K562 (cell line): ENCODE results near the gene MARCKSL1. TPM values are rescaled to one million over a fixed set of nuclear protein-coding genes. Genes with fewer than 3 reads are reported as not detected.

Source experiments
- ATAC-seq: fragments of 200-7000 bp; cut with Tn5 transposase; 3 replicates; pipeline ENCODE4 v1.9.1; 2020; ENCODE audit warnings: moderate library complexity
- BruUV-seq: library from RNA; stranded (reverse); fragments of 400-500 nt; replicated peaks from 2 replicates; lab custom pipeline; 2021; lab: Mats Ljungman, UMichigan
- CTCF ChIA-PET: fragments of 300-600 bp; formaldehyde crosslinking; extraction: SDS; loops from one replicate; lab custom pipeline; 2021; ENCODE audit warnings: low intra/inter-chr PET ratio; lab: Yijun Ruan, JAX
- POLR2A ChIA-PET: fragments of 300-600, 350-650 bp; sonication (Branson Sonifier 250); formaldehyde crosslinking; extraction: SDS; loops from one replicate; lab custom pipeline; 2021; ENCODE audit warnings: antibody characterized with exemption, inconsistent platforms; lab: Yijun Ruan, JAX
- DNase-seq, 4 experiments: peaks; one replicate each; pipeline versions ENCODE4 v3.0.0 to v3.0.0-alpha.2; 2011 to 2018; ENCODE audit warnings: low spot score in 3 of 4, mixed read lengths in 3 of 4; ENCODE audit errors: extremely low read depth in 1 of 4
- FAIRE-seq: peaks from 2 replicates; lab custom pipeline; 2011; peaks lifted over from hg19 to GRCh38; lab: Jason Lieb, UNC
- H2AFZ ChIP-seq: 2 replicates; pipeline ENCODE4 v1.6.0; 2011; ENCODE audit warnings: low read depth, low read length, control low read depth, inconsistent platforms
- H3K27ac ChIP-seq: fragments of 200-600 bp; 3 replicates; pipeline ENCODE4 v1.8.0; 2011; ENCODE audit warnings: low read depth, mild to moderate bottlenecking, control low read depth, inconsistent platforms, low read length, moderate library complexity, mixed read lengths; ENCODE audit errors: extremely low read depth
- H3K27me3 ChIP-seq, 2 experiments: fragments of 300-600 bp in 1 of 2; 2 replicates in 1 of 2; 3 replicates in 1 of 2; pipeline versions ENCODE4 v1.6.0 to v1.8.0; 2011; ENCODE audit warnings: inconsistent platforms in 2 of 2, low read length in 2 of 2, mild to moderate bottlenecking in 1 of 2, mixed read lengths in 1 of 2, moderate library complexity in 1 of 2; ENCODE audit not compliant: control insufficient read depth in 2 of 2, insufficient read depth in 2 of 2
- H3K36me3 ChIP-seq: fragments of 300-600 bp; 3 replicates; pipeline ENCODE4 v1.8.0; 2011; ENCODE audit warnings: mild to moderate bottlenecking, low read length, inconsistent platforms; ENCODE audit not compliant: control insufficient read depth, insufficient read depth
- H3K4me1 ChIP-seq, 2 experiments: fragments of 200-600 bp in 1 of 2; replicated peaks in 1 of 2; 2 replicates in 1 of 2; 3 replicates in 1 of 2; pipeline versions ENCODE4 v1.5.1 to v1.8.0; 2011; ENCODE audit warnings: inconsistent platforms in 2 of 2, low read length in 2 of 2, mild to moderate bottlenecking in 1 of 2, mixed read lengths in 1 of 2, moderate library complexity in 1 of 2; ENCODE audit not compliant: control insufficient read depth in 2 of 2, insufficient read depth in 2 of 2
- H3K4me2 ChIP-seq: 2 replicates; pipeline ENCODE4 v1.6.1; 2011; ENCODE audit warnings: low read length, control low read depth, inconsistent platforms, mixed read lengths; ENCODE audit not compliant: insufficient read depth
- H3K4me3 ChIP-seq: fragments of 200-600 bp; sonication (generic), shearing (Covaris generic); 2 replicates; pipeline ENCODE4 v1.5.1; 2016; ENCODE audit warnings: control low read depth, inconsistent platforms
- H3K79me2 ChIP-seq: fragments of 200-600 bp; 3 replicates; pipeline ENCODE4 v1.8.0; 2011; ENCODE audit warnings: low read length, inconsistent platforms; ENCODE audit not compliant: control insufficient read depth, insufficient read depth
- H3K9ac ChIP-seq, 2 experiments: 2 replicates each; pipeline versions ENCODE4 v1.6.0 to v1.6.1; 2011; ENCODE audit warnings: low read depth in 2 of 2, low read length in 2 of 2, control low read depth in 1 of 2, inconsistent platforms in 1 of 2, mild to moderate bottlenecking in 1 of 2, mixed read lengths in 1 of 2; ENCODE audit not compliant: insufficient read depth in 1 of 2
- H3K9me1 ChIP-seq: one replicate; pipeline ENCODE4 v1.6.0; 2011; ENCODE audit warnings: inconsistent platforms, mild to moderate bottlenecking, low read length, moderate library complexity; ENCODE audit not compliant: control insufficient read depth, insufficient read depth
- H3K9me3 ChIP-seq: replicated peaks from 2 replicates; pipeline ENCODE4 v1.5.1; 2011; ENCODE audit warnings: low read depth, low read length, inconsistent platforms; ENCODE audit not compliant: control insufficient read depth, insufficient read depth
- H4K20me1 ChIP-seq: replicated peaks from 2 replicates; pipeline ENCODE4 v1.6.1; 2011; ENCODE audit warnings: low read length, inconsistent platforms, mixed read lengths; ENCODE audit not compliant: control insufficient read depth, insufficient read depth
- E2F5 ChIP-seq: sonication (generic); formaldehyde crosslinking; IDR thresholded peaks from 2 replicates; pipeline ENCODE4 v1.8.0; 2022; ENCODE audit warnings: mild to moderate bottlenecking, missing genetic modification reagents
- FOXP1 ChIP-seq: sonication (generic); formaldehyde crosslinking; IDR thresholded peaks from 2 replicates; pipeline ENCODE4 v1.8.0; 2022; ENCODE audit warnings: mild to moderate bottlenecking, missing genetic modification reagents
- MGA ChIP-seq: fragments of 450-650 bp; IDR thresholded peaks from 2 replicates; pipeline ENCODE4 v1.6.1; 2016; ENCODE audit warnings: mild to moderate bottlenecking, moderate library complexity
- ZBTB17 ChIP-seq: fragments of 450-650 bp; formaldehyde crosslinking; IDR thresholded peaks from 2 replicates; pipeline ENCODE4 v1.4.0; 2020; ENCODE audit warnings: mild to moderate bottlenecking
- WGBS: fragments of 100-300 bp; shearing (Covaris generic); methylation state at CpG from one replicate; pipeline ENCODE4 v1.1.6; 2016; ENCODE audit warnings: low coverage, mixed read lengths; ENCODE audit not compliant: insufficient coverage; ENCODE audit errors: missing lambda C conversion rate; 5-methylcytosine and 5-hydroxymethylcytosine counted together
- in situ Hi-C: fragments of 300-500 bp; cut with MboI; formaldehyde crosslinking; loops from 4 replicates; pipeline ENCODE4 v1.15.0; 2018; ENCODE audit warnings: inconsistent platforms, mixed read lengths
- intact Hi-C: fragments of 100-400 bp; cut with micrococcal nuclease; formaldehyde crosslinking; loops from 2 replicates; pipeline ENCODE4 v1.14.2; 2022
- polyA plus RNA-seq, 8 experiments: library from polyadenylated mRNA; depleted of rRNA in 4 of 8; stranded (reverse) in 5 of 8; unstranded in 3 of 8; fragments of >200 nt; fragmentation: Nextera tagmentation in 2 of 8; fragmentation: Illumina TruSeq in 1 of 8; extraction: Ambion mirVana in 2 of 8; extraction: Trizol in 1 of 8; gene quantifications; 2 replicates each; pipeline versions ENCODE4 v1.2.1 to v1.2.3, GENCODE V29; 2011 to 2014; ENCODE audit warnings: inconsistent platforms in 1 of 8, missing spikeins in 1 of 8
- total RNA-seq, 7 experiments: library from RNA; depleted of rRNA in 6 of 7; stranded (reverse); fragments of >200 nt in 6 of 7; fragmentation: Illumina TruSeq in 2 of 7; extraction: Trizol in 2 of 7; gene quantifications; 2 replicates each; pipeline versions ENCODE4 v1.2.1 to v1.2.3, GENCODE V29; 2011 to 2021; ENCODE audit warnings: low replicate concordance in 1 of 7

Gene MARCKSL1
- total and polyA plus RNA-seq, 9 of the 15 experiments (the other 6 are each of a cell fraction or from before 2014, with no cell fraction given): 14.7 to 325 (median 155) TPM

GRCh38 chr1:32353431-32353830 is 17.4 kb upstream of the MARCKSL1 start:
- H3K4me3 ChIP-seq: no peak overlapping the region
- H3K79me2 ChIP-seq: peaks cover 12% of the 10 kb centered on the region; the same call in 2 of the 3 replicates
- FAIRE-seq (no peak), DNase-seq (no peak), ATAC-seq (no peak)
- ChIA-PET CTCF (no interaction called here), POLR2A (interaction anchor here (1.1 to 3.8 kb wide), 5 partner anchors 10 to 23 kb away, joined by 4 to 36 read pairs (median 8); partner anchors contain the start of gene MARCKSL1)
- no peaks in the 10 kb centered on the region; the same call in 1 of the 2 replicates for H3K9me3 ChIP-seq
- H3K36me3 ChIP-seq: peaks cover 7% of the 10 kb centered on the region; the same call in 1 of the 3 replicates
- 84% methylated on average over 2 of the region's 2 CpGs for whole genome bisulfite sequencing
- H4K20me1 ChIP-seq: 0 out of 2 replicates have a peak, but pooled peaks cover 6% of the 10 kb centered on the region
- no peak for TF ChIP-seq MGA
- TF ChIP-seq ZBTB17 (CRISPR knock-in tag): no peak
- TF ChIP-seq FOXP1 (CRISPR knock-in tag): no peak
- 0 out of 2 replicates have a peak, but pooled peaks have one; percentile 23 for TF ChIP-seq E2F5 (CRISPR knock-in tag)
- H3K27ac ChIP-seq: no peak overlapping the region
- peaks cover 28 to 42% of the 10 kb centered on the region in 2 experiments for H3K4me1 ChIP-seq
- H2AFZ ChIP-seq: no peak overlapping the region
- H3K9ac ChIP-seq: peak overlapping the region; percentile 21 to 81; a peak in 3 of 4 replicates
- no peaks in the 10 kb centered on the region for H3K9me1 ChIP-seq
- intact Hi-C loops (loop anchor here (5.0 kb wide), 1 partner anchor 149 kb away; no protein-coding TSS in a partner anchor), in situ Hi-C loops (no loop called here)
- H3K27me3 ChIP-seq: no peaks in the 10 kb centered on the region
- no TSS peak for BruUV-seq
- H3K4me2 ChIP-seq: no peak overlapping the region
